ENCODE results near the gene GRAMD1B.

GRAMD1B gene

GRCh38 chr11:123547180-123547579 lies 117.1 kb downstream of the GRAMD1B start:
- no peaks in the 10 kb centered on the region for H3K4me1 ChIP-seq (ENCODE audit: control insufficient read depth, low read length)
- no peaks in the 10 kb centered on the region for H3K79me2 ChIP-seq (ENCODE audit: control insufficient read depth, low read length)
- H4K20me1 ChIP-seq (ENCODE audit: control insufficient read depth, insufficient read depth, low read depth, low read length) = no peaks in the 10 kb centered on the region
- H3K4me3 ChIP-seq (ENCODE audit: low read length) = no peak overlapping the region
- no peak for TF ChIP-seq EZH2phosphoT487 (IDR thresholded peaks at IDR 0.05; ENCODE audit: borderline replicate concordance, low read length)
- no peak for TF ChIP-seq CTCF (IDR thresholded peaks at IDR 0.05; ENCODE audit: low read depth, low read length, poor library complexity, severe bottlenecking)
- H3K9me2 ChIP-seq (replicated peaks; ENCODE audit: control insufficient read depth, low read length) = no peaks in the 10 kb centered on the region
- H3K36me3 ChIP-seq (ENCODE audit: control insufficient read depth, low read length) = no peaks in the 10 kb centered on the region
- no peaks in the 10 kb centered on the region for H3K9me3 ChIP-seq (ENCODE audit: control insufficient read depth, insufficient read depth, low read length)
- H3F3A ChIP-seq (ENCODE audit: control insufficient read depth, insufficient read depth) = no peaks in the 10 kb centered on the region
- H3K27me3 ChIP-seq (ENCODE audit: control insufficient read depth, low read length) = peaks cover 5% of the 10 kb centered on the region
- H3K27ac ChIP-seq (ENCODE audit: low read depth, low read length) = no peak overlapping the region
- no peak overlapping the region for H3K4me2 ChIP-seq (ENCODE audit: low read length)

- Histone ChIP-seq H3K79me2 (ENCODE audit: control insufficient read depth, low read length) (no peaks in the 10 kb centered on the region), H4K20me1 (ENCODE audit: control insufficient read depth, insufficient read depth, low read depth, low read length) (no peaks in the 10 kb centered on the region)
These were observed 118.7 kb downstream of the GRAMD1B start for GRCh38 chr11:123548774-123549173.

GRCh38 chr11:123549926-123550917 lies 120.2 kb downstream of the GRAMD1B start:
- Histone ChIP-seq H3K9me2 (replicated peaks; ENCODE audit: control insufficient read depth, low read length) (no peaks in the 10 kb centered on the region), H3K27me3 (ENCODE audit: control insufficient read depth, low read length) (peaks cover 4% of the 10 kb centered on the region; the same call in 1 of the 2 replicates), H3K27ac (ENCODE audit: low read depth, low read length) (no peak overlapping the region), H3K36me3 (ENCODE audit: control insufficient read depth, low read length) (no peaks in the 10 kb centered on the region), H3F3A (ENCODE audit: control insufficient read depth, insufficient read depth) (no peaks in the 10 kb centered on the region), H3K4me1 (ENCODE audit: control insufficient read depth, low read length) (no peaks in the 10 kb centered on the region), H3K4me3 (ENCODE audit: low read length) (no peak overlapping the region), H3K9me3 (ENCODE audit: control insufficient read depth, insufficient read depth, low read length) (no peaks in the 10 kb centered on the region), H4K20me1 (ENCODE audit: control insufficient read depth, insufficient read depth, low read depth, low read length) (no peaks in the 10 kb centered on the region), H3K79me2 (ENCODE audit: control insufficient read depth, low read length) (no peaks in the 10 kb centered on the region), H3K4me2 (ENCODE audit: low read length) (no peak overlapping the region)
- TF ChIP-seq EZH2phosphoT487 (IDR thresholded peaks at IDR 0.05; ENCODE audit: borderline replicate concordance, low read length) (no peak), CTCF (IDR thresholded peaks at IDR 0.05; ENCODE audit: low read depth, low read length, poor library complexity, severe bottlenecking) (no peak)

More at GRCh38 chr11:123548774-123549173, 118.7 kb downstream of the GRAMD1B start:
- Histone ChIP-seq H3K9me3 (ENCODE audit: control insufficient read depth, insufficient read depth, low read length) (no peaks in the 10 kb centered on the region), H3K36me3 (ENCODE audit: control insufficient read depth, low read length) (no peaks in the 10 kb centered on the region), H3K27ac (ENCODE audit: low read depth, low read length) (no peak overlapping the region), H3F3A (ENCODE audit: control insufficient read depth, insufficient read depth) (no peaks in the 10 kb centered on the region), H3K27me3 (ENCODE audit: control insufficient read depth, low read length) (peaks cover 7% of the 10 kb centered on the region), H3K4me3 (ENCODE audit: low read length) (no peak overlapping the region), H3K9me2 (replicated peaks; ENCODE audit: control insufficient read depth, low read length) (no peaks in the 10 kb centered on the region), H3K4me1 (ENCODE audit: control insufficient read depth, low read length) (no peaks in the 10 kb centered on the region), H3K4me2 (ENCODE audit: low read length) (no peak overlapping the region)
- no peak for TF ChIP-seq CTCF (IDR thresholded peaks at IDR 0.05; ENCODE audit: low read depth, low read length, poor library complexity, severe bottlenecking)
- TF ChIP-seq EZH2phosphoT487 (IDR thresholded peaks at IDR 0.05; ENCODE audit: borderline replicate concordance, low read length) = no peak

All from DOHH2 (cell line).